SH-SY5Y (cell line): ENCODE data around the gene LRRC32.

Experiments used
- GATA2 ChIP-seq: IDR thresholded peaks from 2 replicates; pipeline ENCODE4 v1.6.1; 2011; ENCODE audit warnings: mild to moderate bottlenecking, low read depth, low read length
- GATA3 ChIP-seq: IDR thresholded peaks from 2 replicates; pipeline ENCODE4 v1.6.1; 2011; ENCODE audit warnings: low read depth, mild to moderate bottlenecking, low read length, moderate library complexity

DNA sequence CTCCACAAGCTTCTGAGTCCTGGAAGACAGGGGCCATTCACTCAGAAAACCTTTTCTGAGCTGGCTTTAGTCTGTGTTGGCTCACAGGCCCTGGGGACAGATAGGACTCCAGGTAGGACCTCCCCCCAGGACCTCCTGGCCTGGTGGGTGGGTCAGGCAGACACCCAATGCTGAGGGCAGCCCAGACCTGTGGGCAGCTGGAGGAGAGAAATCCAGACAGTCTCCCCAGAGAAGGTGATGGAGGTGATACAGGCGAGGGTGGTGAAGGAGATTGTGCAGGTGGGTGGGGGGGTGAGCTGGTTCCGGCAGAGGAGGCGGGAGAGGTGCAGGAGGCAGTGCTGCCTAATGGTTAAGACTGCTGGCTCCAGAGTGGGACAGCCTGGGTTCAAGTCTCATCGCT is 15.6 kb downstream of the LRRC32 start:
- no peak for TF ChIP-seq GATA3
- no peak for TF ChIP-seq GATA2
